H9 (cell line): Measurements from ENCODE around the gene IGLON5. TPM values are rescaled to one million over a fixed set of nuclear protein-coding genes. Genes with fewer than 3 reads are reported as not detected.

Experiments used
- DNase-seq: peaks from one replicate; pipeline ENCODE4 v3.0.0-alpha.2; 2017
- H2AFZ ChIP-seq: one replicate; pipeline ENCODE4 v1.6.1; 2013; ENCODE audit warnings: mild to moderate bottlenecking, low read length, control low read depth, moderate library complexity
- H2AK5ac ChIP-seq: 2 replicates; pipeline ENCODE4 v1.6.1; 2013; ENCODE audit warnings: low read length, control low read depth, mixed read lengths; ENCODE audit not compliant: insufficient read length
- H2BK120ac ChIP-seq: one replicate; pipeline ENCODE4 v1.6.1; 2013; ENCODE audit warnings: low read depth, mild to moderate bottlenecking, low read length, control low read depth, inconsistent platforms; ENCODE audit not compliant: poor library complexity, severe bottlenecking
- H2BK12ac ChIP-seq: 2 replicates; pipeline ENCODE4 v1.6.1; 2013; ENCODE audit warnings: low read length, control low read depth, mixed read lengths, low read depth; ENCODE audit not compliant: insufficient read length
- H2BK15ac ChIP-seq: 2 replicates; pipeline ENCODE4 v1.6.1; 2013; ENCODE audit warnings: low read depth, low read length, control low read depth
- H2BK20ac ChIP-seq: one replicate; pipeline ENCODE4 v1.6.1; 2013; ENCODE audit warnings: low read depth, mild to moderate bottlenecking, low read length, control low read depth, inconsistent platforms; ENCODE audit not compliant: poor library complexity, severe bottlenecking
- H2BK5ac ChIP-seq: 2 replicates; pipeline ENCODE4 v1.6.1; 2013; ENCODE audit warnings: low read length, control low read depth, mixed read lengths; ENCODE audit not compliant: insufficient read length
- H3K14ac ChIP-seq: 2 replicates; pipeline ENCODE4 v1.6.1; 2013; ENCODE audit warnings: low read length, control low read depth; ENCODE audit not compliant: insufficient read depth
- H3K18ac ChIP-seq: 2 replicates; pipeline ENCODE4 v1.6.1; 2013; ENCODE audit warnings: low read depth, mild to moderate bottlenecking, mixed read lengths, low read length, control low read depth; ENCODE audit not compliant: insufficient read length
- H3K23ac ChIP-seq: 2 replicates; pipeline ENCODE4 v1.6.1; 2013; ENCODE audit warnings: low read length, control low read depth, mixed read lengths, low read depth; ENCODE audit not compliant: insufficient read length
- H3K23me2 ChIP-seq: 2 replicates; pipeline ENCODE4 v1.6.1; 2013; ENCODE audit warnings: low read depth, mild to moderate bottlenecking, mixed read lengths, low read length, control low read depth; ENCODE audit not compliant: insufficient read length, poor library complexity, severe bottlenecking
- H3K27ac ChIP-seq: 2 replicates; pipeline ENCODE4 v1.5.1; 2013; ENCODE audit warnings: low read length, control low read depth, mixed read lengths, low read depth; ENCODE audit not compliant: insufficient read length
- H3K27me3 ChIP-seq: 2 replicates; pipeline ENCODE4 v1.6.1; 2013; ENCODE audit warnings: low read length, control low read depth, inconsistent platforms; ENCODE audit not compliant: insufficient read depth
- H3K4ac ChIP-seq: 2 replicates; pipeline ENCODE4 v1.6.1; 2013; ENCODE audit warnings: low read depth, mild to moderate bottlenecking, control low read depth, inconsistent platforms, low read length, moderate library complexity
- H3K4me1 ChIP-seq: 2 replicates; pipeline ENCODE4 v1.6.1; 2013; ENCODE audit warnings: low read length, control low read depth, inconsistent platforms; ENCODE audit not compliant: insufficient read depth
- H3K4me2 ChIP-seq: 2 replicates; pipeline ENCODE4 v1.6.1; 2013; ENCODE audit warnings: low read length, control low read depth, mixed read lengths; ENCODE audit not compliant: insufficient read length, insufficient read depth
- H3K56ac ChIP-seq: 2 replicates; pipeline ENCODE4 v1.6.1; 2013; ENCODE audit warnings: low read depth, mild to moderate bottlenecking, mixed read lengths, low read length, control low read depth; ENCODE audit not compliant: insufficient read length
- H3K79me1 ChIP-seq: 2 replicates; pipeline ENCODE4 v1.6.1; 2013; ENCODE audit warnings: low read depth, mild to moderate bottlenecking, moderate library complexity, low read length, control low read depth, inconsistent platforms; ENCODE audit not compliant: insufficient read depth, poor library complexity, severe bottlenecking
- H3K79me2 ChIP-seq: 2 replicates; pipeline ENCODE4 v1.6.1; 2013; ENCODE audit warnings: low read length, control low read depth, inconsistent platforms; ENCODE audit not compliant: insufficient read depth
- H3K9ac ChIP-seq: 2 replicates; pipeline ENCODE4 v1.6.1; 2013; ENCODE audit warnings: low read length, control low read depth, mixed read lengths; ENCODE audit not compliant: insufficient read length; ENCODE audit errors: extremely low read depth
- H3K9me3 ChIP-seq: one replicate; pipeline ENCODE4 v1.6.1; 2013; ENCODE audit warnings: low read depth, low read length, inconsistent platforms; ENCODE audit not compliant: control insufficient read depth
- H3T11ph ChIP-seq: one replicate; pipeline ENCODE4 v1.6.1; 2013; ENCODE audit warnings: mild to moderate bottlenecking, low read length, control low read depth, inconsistent platforms
- H4K20me1 ChIP-seq: one replicate; pipeline ENCODE4 v1.6.1; 2013; ENCODE audit not compliant: control insufficient read depth, insufficient read length, insufficient read depth
- H4K5ac ChIP-seq: 2 replicates; pipeline ENCODE4 v1.6.1; 2013; ENCODE audit warnings: low read depth, mild to moderate bottlenecking, mixed read lengths, low read length, control low read depth; ENCODE audit not compliant: insufficient read length
- H4K8ac ChIP-seq: replicated peaks from 2 replicates; pipeline ENCODE4 v1.6.1; 2013; ENCODE audit warnings: low read length, control low read depth, mixed read lengths, low read depth; ENCODE audit not compliant: insufficient read length
- H4K91ac ChIP-seq: 2 replicates; pipeline ENCODE4 v1.6.1; 2013; ENCODE audit warnings: low read depth, mild to moderate bottlenecking, moderate library complexity, mixed read lengths, low read length, control low read depth; ENCODE audit not compliant: insufficient read length
- H3K27ac Mint-ChIP-seq, 3 experiments: 2 replicates in 2 of 3; 3 replicates in 1 of 3; pipeline ENCODE4 v1.8.0; 2020 to 2021; ENCODE audit warnings: mixed read lengths in 3 of 3, mild to moderate bottlenecking in 1 of 3, moderate library complexity in 1 of 3
- H3K27me3 Mint-ChIP-seq: 2 replicates; pipeline ENCODE4 v1.8.0; 2021; ENCODE audit warnings: low read depth, mild to moderate bottlenecking, moderate library complexity, mixed read lengths
- H3K36me3 Mint-ChIP-seq, 3 experiments: 2 replicates in 2 of 3; 3 replicates in 1 of 3; pipeline ENCODE4 v1.8.0; 2020 to 2021; ENCODE audit warnings: low read depth in 3 of 3, mixed read lengths in 3 of 3; ENCODE audit not compliant: insufficient read depth in 1 of 3
- H3K4me1 Mint-ChIP-seq, 2 experiments: 2 replicates each; pipeline ENCODE4 v1.8.0; 2020; ENCODE audit warnings: mixed read lengths in 2 of 2
- H3K4me3 Mint-ChIP-seq, 2 experiments: 2 replicates in 1 of 2; 3 replicates in 1 of 2; pipeline ENCODE4 v1.8.0; 2020 to 2021; ENCODE audit warnings: mild to moderate bottlenecking in 2 of 2, mixed read lengths in 2 of 2, moderate library complexity in 1 of 2
- H3K9me3 Mint-ChIP-seq, 2 experiments: 2 replicates in 1 of 2; 3 replicates in 1 of 2; pipeline ENCODE4 v1.8.0; 2020; ENCODE audit warnings: mild to moderate bottlenecking in 2 of 2, mixed read lengths in 2 of 2, moderate library complexity in 1 of 2
- CTCF ChIP-seq: fragments of 200-600 bp; sonication (generic); conservative IDR thresholded peaks from 3 replicates; pipeline ENCODE4 v1.8.0; 2021; ENCODE audit warnings: antibody characterized with exemption, mild to moderate bottlenecking
- WGBS: extraction: QIAGEN DNeasy Blood & Tissue Kit; methylation state at CpG from one replicate; pipeline ENCODE4 v1.1.7; 2013; ENCODE audit warnings: missing lambda C conversion rate, low lambda C conversion rate, mixed read lengths; ENCODE audit not compliant: insufficient read length; ENCODE audit errors: extremely low coverage; 5-methylcytosine and 5-hydroxymethylcytosine counted together
- total RNA-seq: library from RNA; stranded (reverse); gene quantifications from 2 replicates; pipeline ENCODE4 v1.2.1, GENCODE V29; 2021

Gene IGLON5
- total RNA-seq, 1 experiment from 2014 or later = 41.4 TPM

DNA sequence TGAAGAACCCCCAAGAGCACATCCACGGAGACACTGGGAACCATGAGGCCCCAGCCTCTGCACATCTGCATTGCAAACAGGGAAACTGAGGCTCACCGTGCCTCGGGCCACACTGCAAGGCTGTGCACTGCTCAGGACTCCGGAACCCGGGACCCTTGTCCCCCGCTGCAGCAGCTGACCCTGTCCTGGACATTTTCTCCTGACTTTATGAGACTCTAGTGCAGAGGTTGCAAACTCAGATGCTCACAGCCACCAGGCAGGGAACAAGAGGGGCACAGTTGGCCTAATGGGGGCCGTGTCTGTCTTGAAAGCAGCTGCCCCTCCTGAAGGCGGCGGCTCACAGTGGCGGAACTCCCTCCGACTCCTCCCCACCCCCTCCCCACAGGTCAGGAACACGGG is 16.5 kb upstream of the IGLON5 start:
- H3K4me2 ChIP-seq = no peak overlapping the region
- H3K4me1 ChIP-seq = peaks cover 25% of the 10 kb centered on the region; the same call in 1 of the 2 replicates
- no peak for DNase-seq
- no peaks in the 10 kb centered on the region for H3K79me2 ChIP-seq
- H2BK15ac ChIP-seq = no peak overlapping the region
- H2AFZ ChIP-seq = no peak overlapping the region
- H3K27ac ChIP-seq = no peak overlapping the region
- H3K23me2 ChIP-seq = no peaks in the 10 kb centered on the region
- no peak overlapping the region for H2AK5ac ChIP-seq
- H3T11ph ChIP-seq = no peak overlapping the region
- H3K79me1 ChIP-seq = no peaks in the 10 kb centered on the region
- no peaks in the 10 kb centered on the region for H3K9me3 ChIP-seq
- H3K23ac ChIP-seq = no peak overlapping the region
- TF ChIP-seq CTCF = no peak
- H3K27me3 ChIP-seq = no peaks in the 10 kb centered on the region
- no peak overlapping the region for H2BK120ac ChIP-seq
- no peaks in the 10 kb centered on the region for H4K20me1 ChIP-seq
- no peak overlapping the region for H4K8ac ChIP-seq
- Mint-ChIP-seq H3K27ac (no peak overlapping the region), H3K36me3 (peaks cover 0 to 3% (median 2%) of the 10 kb centered on the region in 3 experiments; a peak in 1 of 7 replicates), H3K4me1 (peaks cover 47 to 54% of the 10 kb centered on the region in 2 experiments), H3K4me3 (peak overlapping the region in 1 of 2 experiments; percentile 30; a peak in 2 of 5 replicates), H3K9me3 (no peaks in the 10 kb centered on the region), H3K27me3 (peaks cover 9% of the 10 kb centered on the region)
- H2BK20ac ChIP-seq = no peak overlapping the region
- no peak overlapping the region for H3K9ac ChIP-seq
- no peak overlapping the region for H3K18ac ChIP-seq
- WGBS = no CpG with 5 or more reads among the region's 12 CpGs
- no peak overlapping the region for H2BK5ac ChIP-seq
- no peak overlapping the region for H3K56ac ChIP-seq
- H4K91ac ChIP-seq = peak overlapping the region; percentile 62
- H4K5ac ChIP-seq = no peak overlapping the region
- no peak overlapping the region for H3K4ac ChIP-seq
- H2BK12ac ChIP-seq = no peak overlapping the region
- H3K14ac ChIP-seq = peak overlapping the region; percentile 69; the same call in 1 of the 2 replicates
